Kidney (tissue), 14 donors: ENCODE data around the gene SMYD3. TPM values are rescaled to one million over a fixed set of nuclear protein-coding genes. Genes with fewer than 3 reads are reported as not detected.

ENCODE experiments used
- DNase-seq, 5 donors: peaks; one replicate each; pipeline ENCODE4 v3.0.0-alpha.2; 2013 to 2020
- FAIRE-seq: peaks from 2 replicates; lab custom pipeline; 2012; peaks lifted over from hg19 to GRCh38; lab: Jason Lieb, UNC
- H3K27ac ChIP-seq, 2 donors: one replicate each; pipeline ENCODE4 v1.7.0; 2013; ENCODE audit warnings: low read depth in 2 of 2, low read length in 2 of 2, inconsistent platforms in 1 of 2
- H3K27me3 ChIP-seq: one replicate; pipeline ENCODE4 v1.7.1; 2013; ENCODE audit warnings: low read length, inconsistent platforms; ENCODE audit not compliant: control insufficient read depth, insufficient read depth
- H3K36me3 ChIP-seq, 3 donors: one replicate each; pipeline versions ENCODE4 v1.7.0 to v1.7.1; 2013; ENCODE audit warnings: low read length in 3 of 3, control low read depth in 1 of 3, inconsistent platforms in 1 of 3; ENCODE audit not compliant: insufficient read depth in 3 of 3, control insufficient read depth in 2 of 3
- H3K4me1 ChIP-seq, 3 donors: one replicate each; pipeline versions ENCODE4 v1.7.0 to v1.7.1; 2013; ENCODE audit warnings: low read length in 3 of 3, inconsistent platforms in 1 of 3, low read depth in 1 of 3; ENCODE audit not compliant: control insufficient read depth in 2 of 3, insufficient read depth in 2 of 3
- H3K4me3 ChIP-seq, 3 donors: one replicate each; pipeline versions ENCODE4 v1.7.0 to v1.8.1; 2013; ENCODE audit warnings: low read length in 3 of 3, control low read depth in 1 of 3, inconsistent platforms in 1 of 3
- H3K9ac ChIP-seq, 3 donors: one replicate each; pipeline versions ENCODE4 v1.7.0 to v1.7.1; 2013; ENCODE audit warnings: low read length in 3 of 3, control low read depth in 1 of 3, inconsistent platforms in 1 of 3
- H3K9me3 ChIP-seq, 3 donors: one replicate each; pipeline versions ENCODE4 v1.7.0 to v1.7.1; 2013; ENCODE audit warnings: low read length in 3 of 3, control low read depth in 1 of 3, inconsistent platforms in 1 of 3; ENCODE audit not compliant: control insufficient read depth in 2 of 3, insufficient read depth in 1 of 3
- CTCF ChIP-seq: IDR thresholded peaks from 3 replicates; pipeline ENCODE4 v1.5.1; 2012; ENCODE audit warnings: mild to moderate bottlenecking, moderate library complexity, borderline replicate concordance; ENCODE audit not compliant: insufficient read depth; ENCODE audit errors: extremely low read depth
- intact Hi-C: fragments of 100-400 bp; cut with DNase I; formaldehyde crosslinking; loops from one replicate; pipeline ENCODE4 v1.11.1; 2022
- polyA plus RNA-seq: library from polyadenylated mRNA; stranded (reverse); fragments of 350-450 nt; fragmentation: Illumina TruSeq; extraction: RNeasy Lipid Tissue Mini Kit (QIAGEN cat#74804); gene quantifications from one replicate; pipeline ENCODE4 v1.2.3, GENCODE V29; 2014; ENCODE audit warnings: low read depth, low replicate concordance; ENCODE audit not compliant: insufficient read depth
- total RNA-seq: library from RNA; stranded (reverse); fragmentation: NEBNext Ultra II Directional; extraction: Animal tissue kit (Norgen Biotek cat#: 25700); gene quantifications from one replicate; pipeline ENCODE4 v1.2.1, GENCODE V29; 2021
- donor health status: control.
- donor health status: control.
- donor health status: control.
- donor health status: control.
- donor health status: control.
- donor health status: DM: yes; HTN: yes; CAD: no.
- donor health status: Normal renal cell carcinoma (clear cell type).

The SMYD3 gene
- total and polyA plus RNA-seq, 2 donors from 2014 or later: 23.3 to 23.9 TPM

- intact Hi-C loops: no loop called here
- Histone ChIP-seq H3K27me3 (no peaks in the 10 kb centered on the region), H3K27ac (no peak overlapping the region), H3K9me3 (no peaks in the 10 kb centered on the region), H3K4me3 (no peak overlapping the region), H3K4me1 (no peaks in the 10 kb centered on the region), H3K36me3 (no peaks in the 10 kb centered on the region), H3K9ac (no peak overlapping the region)
- DNase-seq (peak in 1 of 5 donors; percentile 26), FAIRE-seq (no peak)
- no peak for TF ChIP-seq CTCF
Observed at GRCh38 chr1:246214708-246215509, 292.2 kb downstream of the SMYD3 start.

DNA sequence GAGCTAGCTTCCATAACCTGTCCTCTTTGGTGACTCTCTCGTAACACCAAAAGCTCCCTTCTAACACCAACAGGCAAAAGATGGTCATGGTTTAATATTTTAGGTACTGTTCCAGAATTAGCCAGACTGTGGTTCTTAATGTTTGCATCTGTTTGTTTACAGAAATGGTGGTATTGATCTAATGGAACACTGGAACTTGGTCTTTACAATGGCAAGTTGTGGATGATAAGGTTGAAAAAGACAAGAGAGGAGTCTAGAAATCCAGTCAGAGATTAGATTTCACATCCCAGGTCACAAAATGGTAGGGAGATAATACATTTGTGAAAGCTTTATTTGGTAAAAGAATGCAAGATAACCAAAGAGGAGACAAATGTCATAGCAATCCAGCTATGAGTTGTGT, 293.1 kb downstream of the SMYD3 start:
- no peak overlapping the region for H3K4me3 ChIP-seq
- no peak for TF ChIP-seq CTCF
- no peak overlapping the region for H3K27ac ChIP-seq
- H3K9ac ChIP-seq: no peak overlapping the region
- no peaks in the 10 kb centered on the region for H3K36me3 ChIP-seq
- H3K4me1 ChIP-seq: no peaks in the 10 kb centered on the region
- no peaks in the 10 kb centered on the region for H3K9me3 ChIP-seq
- no peaks in the 10 kb centered on the region for H3K27me3 ChIP-seq
- no peak for DNase-seq
- no peak for FAIRE-seq
- intact Hi-C loops: no loop called here

DNA sequence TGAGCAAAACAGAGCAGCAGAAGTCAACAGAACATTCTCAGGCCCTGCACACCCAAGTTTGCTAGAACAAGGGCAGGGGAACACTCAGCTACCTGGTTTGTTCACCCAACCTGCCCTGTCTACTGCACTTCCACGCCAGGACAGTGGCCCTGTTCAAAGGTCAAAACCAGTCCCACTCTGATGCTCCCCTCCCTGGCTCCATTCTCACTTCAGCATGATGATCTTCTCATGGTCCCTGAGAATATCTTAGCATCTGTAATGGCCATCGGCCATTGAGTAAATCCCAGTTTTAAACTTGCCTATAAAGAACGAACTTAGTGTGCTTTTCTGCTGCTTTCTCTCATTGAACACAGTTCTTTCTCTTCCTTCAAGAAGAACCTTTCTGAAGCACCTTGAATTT, 293.6 kb downstream of the SMYD3 start:
- FAIRE-seq (no peak), DNase-seq (no peak)
- Histone ChIP-seq H3K9ac (no peak overlapping the region), H3K4me1 (no peaks in the 10 kb centered on the region), H3K4me3 (no peak overlapping the region), H3K36me3 (no peaks in the 10 kb centered on the region), H3K9me3 (no peaks in the 10 kb centered on the region), H3K27ac (no peak overlapping the region), H3K27me3 (no peaks in the 10 kb centered on the region)
- intact Hi-C loops: no loop called here
- TF ChIP-seq CTCF: no peak

GRCh38 chr1:246213036-246213435, 294.0 kb downstream of the SMYD3 start:
- H3K9me3 ChIP-seq: no peaks in the 10 kb centered on the region
- H3K4me3 ChIP-seq: no peak overlapping the region
- H3K27ac ChIP-seq: no peak overlapping the region
- H3K36me3 ChIP-seq: no peaks in the 10 kb centered on the region
- H3K27me3 ChIP-seq: no peaks in the 10 kb centered on the region
- FAIRE-seq: no peak
- TF ChIP-seq CTCF: no peak
- no peak for DNase-seq
- H3K9ac ChIP-seq: no peak overlapping the region
- intact Hi-C loops: no loop called here
- no peaks in the 10 kb centered on the region for H3K4me1 ChIP-seq
